Liver (tissue), 9 donors: ENCODE results near the gene F13B. TPM values are rescaled to one million over a fixed set of nuclear protein-coding genes. Genes with fewer than 3 reads are reported as not detected.

Experiments used
- DNase-seq: peaks from one replicate; pipeline ENCODE4 v3.0.0-alpha.2; 2017; ENCODE audit warnings: low spot score
- H3K27ac ChIP-seq, 2 donors: one replicate each; pipeline ENCODE4 v1.7.0; 2013; ENCODE audit warnings: inconsistent platforms in 2 of 2, low read length in 2 of 2, control low read depth in 1 of 2, low read depth in 1 of 2, mild to moderate bottlenecking in 1 of 2
- H3K27me3 ChIP-seq, 4 donors: one replicate each; pipeline versions ENCODE4 v1.6.1 to v1.7.0; 2013; ENCODE audit warnings: low read length in 3 of 4, inconsistent platforms in 1 of 4, mild to moderate bottlenecking in 1 of 4, moderate library complexity in 1 of 4; ENCODE audit not compliant: control insufficient read depth in 4 of 4, insufficient read depth in 4 of 4
- H3K36me3 ChIP-seq, 4 donors: one replicate each; pipeline versions ENCODE4 v1.6.1 to v1.7.0; 2013; ENCODE audit warnings: low read length in 3 of 4, mild to moderate bottlenecking in 3 of 4, low read depth in 1 of 4, moderate library complexity in 1 of 4; ENCODE audit not compliant: control insufficient read depth in 4 of 4, insufficient read depth in 3 of 4
- H3K4me1 ChIP-seq, 4 donors: one replicate each; pipeline versions ENCODE4 v1.6.1 to v1.7.0; 2013; ENCODE audit warnings: low read length in 3 of 4, mild to moderate bottlenecking in 3 of 4, moderate library complexity in 1 of 4; ENCODE audit not compliant: control insufficient read depth in 4 of 4, insufficient read depth in 4 of 4
- H3K4me3 ChIP-seq, 3 donors: one replicate each; pipeline versions ENCODE4 v1.6.1 to v1.7.0; 2013; ENCODE audit warnings: low read length in 3 of 3, control low read depth in 1 of 3, low read depth in 1 of 3, mild to moderate bottlenecking in 1 of 3
- H3K9ac ChIP-seq, 2 donors: one replicate each; pipeline ENCODE4 v1.7.0; 2013; ENCODE audit warnings: low read length in 2 of 2, mild to moderate bottlenecking in 2 of 2, moderate library complexity in 2 of 2, control low read depth in 1 of 2, low read depth in 1 of 2
- H3K9me3 ChIP-seq, 4 donors: one replicate each; pipeline versions ENCODE4 v1.6.1 to v1.7.0; 2013; ENCODE audit warnings: low read length in 3 of 4; ENCODE audit not compliant: control insufficient read depth in 4 of 4
- ATF3 ChIP-seq: IDR thresholded peaks from 2 replicates; pipeline ENCODE4 v1.6.1; 2016; ENCODE audit warnings: antibody characterized with exemption
- CTCF ChIP-seq: fragments of 150-350 bp; IDR thresholded peaks from 2 replicates; pipeline ENCODE4 v1.5.1; 2017; ENCODE audit warnings: improper control_type of control experiment, low read depth, low read length; ENCODE audit not compliant: missing input control
- EGR1 ChIP-seq, 2 donors: IDR thresholded peaks; 2 replicates each; pipeline ENCODE4 v1.6.1; 2016 to 2018; ENCODE audit warnings: antibody characterized with exemption in 2 of 2, low read depth in 2 of 2
- FOXA1 ChIP-seq: IDR thresholded peaks from 2 replicates; pipeline ENCODE4 v1.6.1; 2016; ENCODE audit warnings: antibody characterized with exemption
- FOXA2 ChIP-seq: IDR thresholded peaks from 2 replicates; pipeline ENCODE4 v1.6.1; 2016; ENCODE audit warnings: antibody characterized with exemption
- GABPA ChIP-seq, 2 donors: IDR thresholded peaks in 1 of 2; conservative IDR thresholded peaks in 1 of 2; 2 replicates each; pipeline ENCODE4 v1.6.1; 2016; ENCODE audit warnings: antibody characterized with exemption in 2 of 2, mild to moderate bottlenecking in 1 of 2, moderate library complexity in 1 of 2
- HNF4A ChIP-seq, 2 donors: conservative IDR thresholded peaks; 2 replicates each; pipeline ENCODE4 v1.6.1; 2016; ENCODE audit warnings: antibody characterized with exemption in 2 of 2, mild to moderate bottlenecking in 2 of 2
- HNF4G ChIP-seq: IDR thresholded peaks from 2 replicates; pipeline ENCODE4 v1.6.1; 2016; ENCODE audit warnings: antibody characterized with exemption
- JUND ChIP-seq, 2 donors: IDR thresholded peaks; 2 replicates each; pipeline ENCODE4 v1.6.1; 2016; ENCODE audit warnings: antibody characterized with exemption in 2 of 2
- MAX ChIP-seq: IDR thresholded peaks from 2 replicates; pipeline ENCODE4 v1.6.1; 2016; ENCODE audit warnings: antibody characterized with exemption
- NR2F2 ChIP-seq: IDR thresholded peaks from 2 replicates; pipeline ENCODE4 v1.6.1; 2016; ENCODE audit warnings: antibody characterized with exemption
- RAD21 ChIP-seq, 2 donors: IDR thresholded peaks; 2 replicates each; pipeline ENCODE4 v1.6.1; 2016; ENCODE audit warnings: antibody characterized with exemption in 2 of 2, mild to moderate bottlenecking in 2 of 2
- REST ChIP-seq: IDR thresholded peaks from 2 replicates; pipeline ENCODE4 v1.6.1; 2016; ENCODE audit warnings: antibody characterized with exemption, mild to moderate bottlenecking
- RXRA ChIP-seq, 2 donors: IDR thresholded peaks; 2 replicates each; pipeline ENCODE4 v1.6.1; 2017 to 2018; ENCODE audit warnings: antibody characterized with exemption in 2 of 2, mild to moderate bottlenecking in 1 of 2
- SP1 ChIP-seq: IDR thresholded peaks from 2 replicates; pipeline ENCODE4 v1.6.1; 2018; ENCODE audit warnings: antibody characterized with exemption, mild to moderate bottlenecking
- TAF1 ChIP-seq: conservative IDR thresholded peaks from 2 replicates; pipeline ENCODE4 v1.6.1; 2016; ENCODE audit warnings: antibody characterized with exemption, mild to moderate bottlenecking
- YY1 ChIP-seq: IDR thresholded peaks from 2 replicates; pipeline ENCODE4 v1.6.1; 2016; ENCODE audit warnings: antibody characterized with exemption, mild to moderate bottlenecking
- ZBTB33 ChIP-seq: IDR thresholded peaks from 2 replicates; pipeline ENCODE4 v1.6.1; 2016; ENCODE audit warnings: antibody characterized with exemption
- WGBS: extraction: QIAGEN DNeasy Blood & Tissue Kit; methylation state at CpG from one replicate; pipeline ENCODE4 v1.1.7; 2013; 5-methylcytosine and 5-hydroxymethylcytosine counted together
- polyA plus RNA-seq, 2 donors: library from polyadenylated mRNA; stranded (reverse) in 1 of 2; unstranded in 1 of 2; fragments of 200-250 nt in 1 of 2; fragments of >200 nt in 1 of 2; fragmentation: Nextera tagmentation in 1 of 2; extraction: Ambion mirVana in 1 of 2; gene quantifications; one replicate each; pipeline versions ENCODE4 v1.2.1 to v1.2.3, GENCODE V29; 2013 to 2015
- total RNA-seq, 2 donors: library from RNA; depleted of rRNA; stranded (reverse); fragments of >200 nt; gene quantifications; one replicate each; pipeline ENCODE4 v1.2.3, GENCODE V29; 2014
- donor health status: healthy.
- donor health status: healthy.
- donor health status: healthy.
- donor health status: healthy.
- donor health status: healthy.

Gene F13B
- total and polyA plus RNA-seq, 4 donors, result 42.3 to 194 (median 80.2) TPM

GRCh38 chr1:197080323-197080722 is 13.3 kb upstream of the F13B start:
- H3K27ac ChIP-seq, result no peak overlapping the region
- 91% methylated on average over 2 of the region's 2 CpGs for WGBS

More at GRCh38 chr1:197080323-197080722, 13.3 kb upstream of the F13B start:
- peaks cover 0 to 2% (median 0%) of the 10 kb centered on the region in 4 donors for H3K4me1 ChIP-seq
- H3K27me3 ChIP-seq, result no peaks in the 10 kb centered on the region
- no peaks in the 10 kb centered on the region for H3K36me3 ChIP-seq
- H3K4me3 ChIP-seq, result no peak overlapping the region
- TF ChIP-seq HNF4G (no peak), NR2F2 (no peak), FOXA2 (no peak), YY1 (no peak), TAF1 (no peak), RAD21 (IDR thresholded peaks at IDR 0.05) (no peak), FOXA1 (no peak), REST (no peak), SP1 (no peak), CTCF (no peak), ZBTB33 (no peak), RXRA (IDR thresholded peaks at IDR 0.05) (no peak), ATF3 (no peak), EGR1 (IDR thresholded peaks at IDR 0.05; ENCODE audit: low read depth in 2 of 2) (no peak), JUND (IDR thresholded peaks at IDR 0.05) (no peak), GABPA (IDR thresholded peaks at IDR 0.05 in 1 of 2, conservative IDR thresholded peaks at IDR 0.05 in 1 of 2) (no peak), MAX (no peak), HNF4A (conservative IDR thresholded peaks at IDR 0.05) (no peak)
- no peak overlapping the region for H3K9ac ChIP-seq
- H3K9me3 ChIP-seq, result peaks cover 0 to 2% (median 0%) of the 10 kb centered on the region in 4 donors
- no peak for DNase-seq
